Gastrocnemius medialis (tissue), 4 donors: Measurements from ENCODE around the gene EPHB6. TPM values are rescaled to one million over a fixed set of nuclear protein-coding genes. Genes with fewer than 3 reads are reported as not detected.

Experiments used
- ATAC-seq, 2 donors: fragments of 150-250 bp; one replicate each; pipeline ENCODE4 v1.9.1; 2016
- DNase-seq, 2 donors: peaks; one replicate each; pipeline ENCODE4 v3.0.0-alpha.2; 2019
- H3K27ac ChIP-seq, 4 donors: fragments of 200-600 bp; sonication (generic); 1 replicate in 1 of 4; 2 replicates in 3 of 4; pipeline ENCODE4 v1.5.1; 2016 to 2018; ENCODE audit warnings: mild to moderate bottlenecking in 2 of 4, moderate library complexity in 1 of 4
- H3K27me3 ChIP-seq, 3 donors: fragments of 200-600 bp; sonication (generic) in 2 of 3; 1 replicate in 1 of 3; 2 replicates in 2 of 3; pipeline versions ENCODE4 v1.5.1 to v1.6.0; 2016 to 2019; ENCODE audit warnings: mild to moderate bottlenecking in 1 of 3, moderate library complexity in 1 of 3
- H3K36me3 ChIP-seq, 2 donors: fragments of 200-600 bp; sonication (generic) in 1 of 2; one replicate each; pipeline ENCODE4 v1.5.1; 2017 to 2018
- H3K4me1 ChIP-seq, 2 donors: fragments of 200-600 bp; sonication (generic) in 1 of 2; one replicate each; pipeline ENCODE4 v1.5.1; 2016 to 2017; ENCODE audit warnings: mild to moderate bottlenecking in 2 of 2
- H3K4me3 ChIP-seq, 4 donors: fragments of 200-600 bp; sonication (generic) in 3 of 4; 1 replicate in 1 of 4; 2 replicates in 3 of 4; pipeline ENCODE4 v1.5.1; 2016 to 2019; ENCODE audit warnings: mild to moderate bottlenecking in 2 of 4
- H3K9me3 ChIP-seq, 3 donors: fragments of 200-600 bp; sonication (generic) in 2 of 3; 1 replicate in 1 of 3; 2 replicates in 2 of 3; pipeline ENCODE4 v1.5.1; 2016 to 2019
- POLR2A ChIP-seq, 2 donors: fragments of 450-650 bp; IDR thresholded peaks; one replicate each; pipeline ENCODE4 v1.6.1; 2017; ENCODE audit warnings: antibody characterized with exemption in 2 of 2, mild to moderate bottlenecking in 2 of 2, moderate library complexity in 2 of 2
- in situ Hi-C, 4 donors: fragments of 200-750 bp; cut with MboI; loops; one replicate each; pipeline versions ENCODE4 v1.15.0 to v1.8.0; 2017; ENCODE audit warnings: low sequenced_read_pairs in 4 of 4
- intact Hi-C: fragments of 100-400 bp; cut with DNase I; formaldehyde crosslinking; loops from one replicate; pipeline ENCODE4 v1.15.1; 2023; ENCODE audit warnings: low total_unique reads
- total RNA-seq, 4 donors: library from RNA; depleted of rRNA; stranded (reverse); fragments of >200 nt; gene quantifications; one replicate each; pipeline versions ENCODE4 v1.1.0 to v1.2.3, GENCODE V29; 2016
- TF ChIP-seq, protein P1 (sequence below), 5 experiments: fragments of 450-650 bp in 3 of 5; fragments of 200-600 bp in 2 of 5; sonication (generic) in 2 of 5; IDR thresholded peaks in 4 of 5; conservative IDR thresholded peaks in 1 of 5; 1 replicate in 4 of 5; 2 replicates in 1 of 5; pipeline ENCODE4 v1.5.1; 2016 to 2019; ENCODE audit warnings: antibody characterized with exemption in 5 of 5, mild to moderate bottlenecking in 3 of 5, moderate library complexity in 3 of 5

Gene EPHB6
- total RNA-seq, 4 donors from 2014 or later = 2.0 to 8.9 (median 2.8) TPM

DNA sequence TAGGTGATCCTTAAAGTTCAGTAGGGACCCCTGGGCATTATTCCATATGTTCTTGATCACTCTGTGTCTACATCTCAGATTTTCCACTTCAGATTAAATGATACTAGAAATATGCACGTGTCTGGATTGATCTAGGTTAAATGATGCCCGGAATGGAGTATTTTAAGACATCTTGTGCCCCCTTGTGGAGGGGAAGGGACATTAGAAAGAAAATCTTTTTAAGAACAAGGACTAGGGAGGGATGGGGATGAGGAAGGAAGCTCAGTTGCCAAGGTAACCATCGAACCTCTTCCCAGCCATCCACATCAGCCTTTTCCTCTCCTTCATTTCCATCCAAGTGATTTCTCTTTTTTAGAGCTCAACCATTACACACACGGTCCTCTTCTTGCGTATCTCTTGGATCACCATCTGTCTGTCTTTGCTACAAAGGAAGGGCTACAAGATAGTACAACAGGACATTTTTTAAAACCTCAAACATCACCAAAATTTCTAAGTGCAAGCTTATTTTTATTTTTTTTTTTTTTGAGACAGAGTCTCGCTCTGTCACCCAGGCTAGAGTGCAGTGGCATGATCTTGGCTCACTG is 43.6 kb upstream of the EPHB6 start:
- intact Hi-C loops = no loop called here
- no peak overlapping the region for H3K4me3 ChIP-seq
- peaks cover 0 to 4% (median 0%) of the 10 kb centered on the region in 3 donors for H3K27me3 ChIP-seq
- no peaks in the 10 kb centered on the region for H3K9me3 ChIP-seq
- DNase-seq (no peak), ATAC-seq (peak in 1 of 2 donors; percentile 30)
- TF ChIP-seq POLR2A (IDR thresholded peaks at IDR 0.05) = no peak
- TF ChIP-seq, protein P1, sequence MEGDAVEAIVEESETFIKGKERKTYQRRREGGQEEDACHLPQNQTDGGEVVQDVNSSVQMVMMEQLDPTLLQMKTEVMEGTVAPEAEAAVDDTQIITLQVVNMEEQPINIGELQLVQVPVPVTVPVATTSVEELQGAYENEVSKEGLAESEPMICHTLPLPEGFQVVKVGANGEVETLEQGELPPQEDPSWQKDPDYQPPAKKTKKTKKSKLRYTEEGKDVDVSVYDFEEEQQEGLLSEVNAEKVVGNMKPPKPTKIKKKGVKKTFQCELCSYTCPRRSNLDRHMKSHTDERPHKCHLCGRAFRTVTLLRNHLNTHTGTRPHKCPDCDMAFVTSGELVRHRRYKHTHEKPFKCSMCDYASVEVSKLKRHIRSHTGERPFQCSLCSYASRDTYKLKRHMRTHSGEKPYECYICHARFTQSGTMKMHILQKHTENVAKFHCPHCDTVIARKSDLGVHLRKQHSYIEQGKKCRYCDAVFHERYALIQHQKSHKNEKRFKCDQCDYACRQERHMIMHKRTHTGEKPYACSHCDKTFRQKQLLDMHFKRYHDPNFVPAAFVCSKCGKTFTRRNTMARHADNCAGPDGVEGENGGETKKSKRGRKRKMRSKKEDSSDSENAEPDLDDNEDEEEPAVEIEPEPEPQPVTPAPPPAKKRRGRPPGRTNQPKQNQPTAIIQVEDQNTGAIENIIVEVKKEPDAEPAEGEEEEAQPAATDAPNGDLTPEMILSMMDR (IDR thresholded peaks at IDR 0.05 in 4 of 5, conservative IDR thresholded peaks at IDR 0.05 in 1 of 5) = peak in 4 of 5 experiments; percentile 32 to 49 (median 46)
- H3K36me3 ChIP-seq = no peaks in the 10 kb centered on the region
- H3K4me1 ChIP-seq = no peaks in the 10 kb centered on the region
- in situ Hi-C loops = no loop called here
- no peak overlapping the region for H3K27ac ChIP-seq

DNA sequence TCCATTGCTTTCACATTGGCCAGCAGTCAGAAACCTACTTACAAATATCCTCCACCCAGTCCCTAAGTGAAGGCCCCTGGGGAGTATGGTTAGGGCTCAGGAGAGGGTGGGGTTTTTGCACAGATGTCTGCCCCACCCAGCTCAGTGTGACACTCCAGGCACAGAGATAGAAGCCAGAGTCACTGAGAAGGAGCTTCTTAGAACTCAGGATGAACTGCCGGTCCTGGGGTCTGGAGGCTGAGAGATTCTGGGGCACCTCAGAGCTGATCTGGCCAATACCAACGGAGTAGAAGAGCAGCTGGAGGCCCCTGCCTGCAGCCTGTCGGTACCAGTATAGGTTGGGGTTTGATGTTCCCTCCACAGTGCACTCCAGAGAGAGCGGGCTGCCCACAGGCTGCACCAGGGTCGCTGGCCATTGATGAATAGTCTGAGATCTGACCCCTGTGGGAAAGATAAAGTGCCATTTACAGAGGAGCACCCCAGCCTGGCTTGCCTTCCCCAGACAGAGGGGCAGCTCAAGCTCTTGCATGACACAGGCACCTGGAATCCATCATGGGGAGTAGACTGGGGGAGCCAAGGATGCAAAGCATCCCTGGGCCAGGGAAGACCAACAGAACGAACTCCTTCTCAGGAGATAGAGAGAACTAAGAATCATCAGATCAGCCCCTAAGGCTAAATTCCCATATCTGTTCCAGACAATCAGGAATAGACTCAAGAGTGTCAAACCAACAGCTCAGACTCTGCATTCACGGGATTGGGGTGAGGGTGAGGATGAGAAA is 42.2 kb upstream of the EPHB6 start:
- H3K4me3 ChIP-seq = no peak overlapping the region
- in situ Hi-C loops (no loop called here), intact Hi-C loops (no loop called here)
- peaks cover 0 to 7% (median 4%) of the 10 kb centered on the region in 3 donors for H3K27me3 ChIP-seq
- no peaks in the 10 kb centered on the region for H3K36me3 ChIP-seq
- DNase-seq (no peak), ATAC-seq (no peak)
- H3K9me3 ChIP-seq = no peaks in the 10 kb centered on the region
- no peaks in the 10 kb centered on the region for H3K4me1 ChIP-seq
- no peak overlapping the region for H3K27ac ChIP-seq
- no peak for TF ChIP-seq POLR2A (IDR thresholded peaks at IDR 0.05)
- TF ChIP-seq, protein P1 (IDR thresholded peaks at IDR 0.05 in 4 of 5, conservative IDR thresholded peaks at IDR 0.05 in 1 of 5) = no peak

DNA sequence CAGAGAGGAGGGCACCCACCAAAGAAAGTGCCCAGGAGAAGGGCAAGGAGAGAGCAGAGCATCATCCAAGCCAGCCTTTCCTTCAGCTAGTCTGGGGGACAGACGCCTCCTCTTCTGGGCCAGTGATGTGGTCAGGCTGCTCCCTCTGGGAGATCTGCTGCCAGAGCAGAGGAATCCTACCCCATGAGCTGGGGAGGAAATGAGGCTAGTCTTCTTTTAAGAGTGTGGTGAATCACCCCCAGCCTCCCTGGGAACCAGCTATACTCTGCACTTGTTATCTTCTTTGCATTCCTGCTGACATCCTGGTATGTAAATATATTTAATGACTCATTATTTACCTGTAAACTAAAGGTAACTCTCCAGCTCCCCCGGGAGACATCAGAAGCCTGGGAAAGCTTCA is 41.6 kb upstream of the EPHB6 start:
- Histone ChIP-seq H3K4me1 (no peaks in the 10 kb centered on the region), H3K27ac (no peak overlapping the region), H3K36me3 (no peaks in the 10 kb centered on the region), H3K27me3 (peaks cover 0 to 7% (median 4%) of the 10 kb centered on the region in 3 donors), H3K9me3 (no peaks in the 10 kb centered on the region), H3K4me3 (no peak overlapping the region)
- in situ Hi-C loops = no loop called here
- TF ChIP-seq, protein P1 (IDR thresholded peaks at IDR 0.05 in 4 of 5, conservative IDR thresholded peaks at IDR 0.05 in 1 of 5) = no peak
- no peak for TF ChIP-seq POLR2A (IDR thresholded peaks at IDR 0.05)
- no peak for ATAC-seq
- no peak for DNase-seq
- intact Hi-C loops = no loop called here

DNA sequence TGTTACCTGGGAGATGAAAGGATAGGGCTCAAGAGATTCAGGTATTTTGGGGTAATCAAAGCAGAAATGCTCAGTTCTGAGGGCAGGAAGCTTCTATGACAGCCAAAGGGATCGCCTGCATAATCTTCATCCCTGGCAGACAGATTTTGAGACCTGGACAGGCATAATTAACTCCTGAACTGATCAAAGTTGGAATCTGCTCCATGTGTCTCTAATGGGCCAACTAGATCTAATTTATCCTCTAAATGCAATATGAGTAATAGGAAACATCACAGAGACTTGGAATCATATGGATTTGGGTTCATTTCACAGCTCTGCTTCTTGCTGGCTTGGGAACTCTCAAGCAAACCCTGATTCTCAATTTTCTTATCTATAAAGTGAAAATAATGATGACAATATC is 41.2 kb upstream of the EPHB6 start:
- H3K27ac ChIP-seq = no peak overlapping the region
- H3K4me1 ChIP-seq = no peaks in the 10 kb centered on the region
- DNase-seq = no peak
- no peak for ATAC-seq
- no peak overlapping the region for H3K4me3 ChIP-seq
- H3K9me3 ChIP-seq = no peaks in the 10 kb centered on the region
- TF ChIP-seq POLR2A (IDR thresholded peaks at IDR 0.05) = no peak
- TF ChIP-seq, protein P1 (IDR thresholded peaks at IDR 0.05 in 4 of 5, conservative IDR thresholded peaks at IDR 0.05 in 1 of 5) = no peak
- peaks cover 0 to 7% (median 4%) of the 10 kb centered on the region in 3 donors for H3K27me3 ChIP-seq
- in situ Hi-C loops (no loop called here), intact Hi-C loops (no loop called here)
- no peaks in the 10 kb centered on the region for H3K36me3 ChIP-seq
